ELF-1 (cell line): ENCODE measurements around the gene ENTPD1.
"Not testable (repeated sequence)": the region's sequence is repeated elsewhere in the genome, so short reads cannot be mapped to it uniquely, and the experiment has no call there.

Source experiments
- DNase-seq: peaks from one replicate; pipeline ENCODE4 v3.0.0-alpha.2; 2016; ENCODE audit warnings: low read depth, low spot score

The ENTPD1 gene

GRCh38 chr10:95758351-95759025 lies 2.5 kb downstream of the ENTPD1 start:
- DNase-seq, result no peak

- no peak for DNase-seq
Measured at GRCh38 chr10:95759233-95759826, 3.4 kb downstream of the ENTPD1 start.

- DNase-seq, result no peak
Measured at GRCh38 chr10:95761939-95762492, 6.1 kb downstream of the ENTPD1 start.

DNA sequence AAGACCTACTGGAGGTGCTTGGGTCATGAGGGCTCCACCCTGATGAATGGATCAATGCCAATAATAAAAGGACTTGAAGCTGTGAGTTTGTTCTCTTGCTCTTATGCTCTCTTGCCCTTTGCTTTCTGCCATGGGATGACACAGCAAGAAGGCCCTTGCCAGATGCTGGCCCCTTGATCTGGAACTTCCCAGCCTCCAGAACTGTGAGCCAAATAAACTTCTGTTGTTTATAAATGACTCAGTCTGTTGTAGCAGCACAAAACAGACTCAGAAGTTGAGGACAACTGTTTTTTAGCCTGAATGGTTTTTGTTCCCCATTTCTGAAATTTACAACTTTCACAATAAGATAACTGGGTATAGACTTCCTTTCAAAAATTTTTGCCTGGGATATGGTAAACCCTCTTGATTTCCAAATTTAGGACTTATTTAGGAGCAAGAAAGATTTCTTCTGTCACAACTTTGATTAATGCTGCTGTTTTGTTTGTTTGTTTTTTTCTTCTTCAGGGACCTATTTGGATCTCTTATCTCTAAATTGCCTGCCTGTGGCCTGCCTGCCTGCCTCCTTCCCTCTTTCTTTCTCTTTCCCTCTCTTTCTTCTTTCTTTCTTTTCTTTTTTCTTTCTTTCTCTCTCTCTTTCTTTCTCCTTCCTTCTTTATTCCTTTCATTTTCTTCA lies 12.1 kb downstream of the ENTPD1 start:
- DNase-seq, result no peak

GRCh38 chr10:95770084-95770720 lies 14.2 kb downstream of the ENTPD1 start:
- no peak for DNase-seq

GRCh38 chr10:95773454-95773853 lies 17.5 kb downstream of the ENTPD1 start:
- not testable (repeated sequence) for DNase-seq

DNA sequence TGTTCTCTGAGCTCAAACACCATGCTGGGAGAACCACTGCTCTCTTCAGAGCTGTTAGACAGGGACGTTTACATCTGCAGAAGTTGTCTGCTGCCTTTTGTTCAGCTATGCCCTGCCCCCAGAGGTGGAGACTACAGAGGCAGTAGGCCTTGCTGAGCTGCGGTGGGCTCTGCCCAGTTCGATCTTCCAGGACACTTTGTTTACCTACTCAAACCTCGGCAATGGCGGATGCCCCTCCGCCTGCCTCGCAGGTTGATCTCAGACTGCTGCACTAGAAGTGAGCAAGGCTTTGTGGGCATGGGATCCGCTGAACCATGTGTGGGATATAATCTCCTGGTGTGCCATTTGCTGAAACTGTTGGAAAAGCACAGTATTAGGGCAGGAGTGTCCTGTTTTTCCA lies 21.7 kb downstream of the ENTPD1 start:
- not testable (repeated sequence) for DNase-seq

DNA sequence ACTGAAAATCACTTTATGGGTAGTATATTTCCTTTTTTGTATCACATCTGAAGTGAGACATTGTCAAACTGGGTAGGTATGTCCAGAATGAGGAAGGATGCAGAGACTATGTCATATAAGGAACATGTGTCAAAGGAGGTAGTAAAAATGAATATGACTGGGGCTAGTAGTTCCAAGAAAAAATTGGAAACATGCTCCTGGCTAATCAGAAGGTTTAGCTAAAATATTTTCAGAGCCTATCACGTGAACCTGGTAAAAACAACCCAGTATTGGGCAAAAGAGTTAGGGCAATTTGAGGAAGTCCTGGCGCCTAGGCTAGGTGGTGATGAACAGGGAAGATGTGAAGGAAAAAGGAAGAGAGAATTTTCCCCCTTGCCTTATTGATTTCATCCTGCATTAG lies 26.4 kb downstream of the ENTPD1 start:
- no peak for DNase-seq

GRCh38 chr10:95783741-95784140 lies 27.8 kb downstream of the ENTPD1 start:
- DNase-seq, result no peak

DNA sequence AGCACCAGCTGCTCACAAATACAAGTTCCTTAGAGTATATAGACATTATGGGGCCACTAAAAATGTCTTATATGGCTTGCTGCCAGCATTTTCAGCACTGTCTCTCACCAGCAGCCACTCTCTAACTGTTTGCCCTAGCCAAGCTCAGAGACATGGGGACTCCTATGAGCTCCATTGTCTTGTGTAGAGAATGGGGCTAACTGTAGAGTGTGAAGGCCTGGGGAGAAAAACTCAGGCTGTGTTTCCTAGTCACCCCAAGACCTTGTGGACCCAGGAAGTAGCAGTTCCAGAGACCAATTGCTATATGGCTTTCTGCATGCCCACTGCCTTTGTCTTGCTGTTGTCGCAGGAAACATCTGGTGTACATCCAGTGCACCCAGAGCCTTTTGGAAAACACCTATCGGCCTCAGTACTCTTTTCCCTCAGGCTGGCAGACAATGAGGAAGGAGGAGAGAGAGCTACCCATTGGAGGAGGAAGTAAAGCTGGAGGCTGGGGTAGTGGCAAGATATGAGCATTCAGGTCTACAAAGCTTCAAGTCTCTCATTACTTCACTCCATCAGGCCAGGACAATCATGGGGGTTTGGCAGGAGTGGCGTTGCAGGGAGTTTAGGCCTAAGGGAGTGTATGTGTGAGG lies 28.4 kb downstream of the ENTPD1 start:
- no peak for DNase-seq

- DNase-seq, result no peak
Measured at GRCh38 chr10:95785317-95785716, 29.4 kb downstream of the ENTPD1 start.

DNA sequence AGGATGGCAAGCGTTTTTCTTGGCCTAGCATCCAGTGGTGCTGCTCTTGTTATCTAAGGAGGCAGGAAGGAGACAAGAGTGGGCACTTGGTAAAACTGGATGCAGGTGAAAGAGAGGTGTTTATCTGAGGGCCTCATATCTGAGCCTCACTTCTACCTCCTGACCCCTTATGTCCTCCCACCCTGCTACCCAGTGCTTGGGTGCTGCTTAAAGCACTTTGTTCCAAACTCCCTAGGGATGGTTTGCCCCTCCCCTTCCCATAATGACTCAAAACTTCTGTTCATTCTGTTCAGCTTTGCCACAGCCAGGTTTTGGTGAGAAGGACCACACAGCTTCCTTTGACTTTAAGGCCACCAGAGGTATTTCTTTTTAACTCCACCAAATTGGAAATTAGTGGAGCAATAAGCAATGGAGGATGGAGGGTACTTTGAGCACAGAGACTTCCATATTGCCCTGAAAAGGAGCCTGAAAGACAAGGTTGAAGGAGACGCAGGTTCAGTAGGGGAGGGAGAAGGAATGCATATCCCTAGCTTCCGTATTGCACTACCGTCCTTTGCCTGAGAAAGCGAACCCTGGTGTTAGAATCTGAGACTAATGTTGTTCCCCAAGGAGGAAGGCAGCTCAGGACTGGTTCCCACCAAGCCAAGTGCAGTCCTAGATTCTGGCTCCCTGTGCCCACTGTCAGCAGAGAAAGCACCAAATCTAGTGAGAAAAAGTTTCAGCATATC lies 30.1 kb downstream of the ENTPD1 start:
- no peak for DNase-seq

- DNase-seq, result no peak
Measured at GRCh38 chr10:95787447-95787846, 31.5 kb downstream of the ENTPD1 start.

- no peak for DNase-seq
Measured at GRCh38 chr10:95788830-95789229, 32.9 kb downstream of the ENTPD1 start.

DNA sequence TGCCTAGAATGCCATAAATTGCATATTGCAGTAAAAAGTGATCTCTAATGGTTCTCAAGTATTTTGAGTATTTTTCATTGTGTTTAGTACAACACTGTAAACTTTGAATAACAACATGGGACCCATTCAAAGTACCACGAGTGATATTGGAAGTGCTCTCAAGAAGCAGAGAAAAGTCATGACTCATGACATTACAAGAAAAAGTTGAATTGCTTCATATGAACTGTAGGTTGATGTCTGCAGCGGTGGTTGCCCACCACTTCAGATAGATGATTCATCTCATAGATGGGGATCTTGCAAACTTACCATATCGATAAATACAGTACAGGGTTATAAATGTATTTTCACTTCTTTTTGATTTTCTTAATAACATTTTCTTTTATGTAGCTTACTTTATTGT lies 33.9 kb downstream of the ENTPD1 start:
- no peak for DNase-seq

- no peak for DNase-seq
Measured at GRCh38 chr10:95790982-95791381, 35.0 kb downstream of the ENTPD1 start.

DNA sequence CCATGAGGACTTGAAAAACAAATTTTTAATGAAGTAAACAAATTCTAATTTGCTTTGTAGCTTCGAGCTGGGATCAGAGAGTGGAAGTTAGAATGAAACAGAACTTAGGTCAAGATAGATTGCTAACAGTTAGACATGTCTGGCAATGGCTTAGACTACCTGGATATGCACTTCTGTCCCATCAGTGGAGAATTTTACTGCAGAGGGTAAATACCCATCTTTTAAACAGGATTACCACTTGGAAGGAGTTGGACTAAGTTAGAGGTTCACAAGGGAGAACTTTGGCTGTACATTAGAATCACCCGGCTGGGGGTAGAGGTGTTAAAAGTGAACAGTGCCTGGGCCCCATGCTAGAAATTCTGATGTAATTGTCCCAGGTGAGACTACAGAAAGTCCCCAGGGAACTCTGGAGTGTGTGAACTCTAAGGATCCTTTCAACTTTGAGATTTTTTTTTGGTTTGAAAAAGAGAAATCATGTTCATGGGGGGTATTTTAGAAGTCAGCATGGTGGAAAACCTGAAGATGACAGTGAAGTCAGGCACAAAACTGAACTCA lies 35.5 kb downstream of the ENTPD1 start:
- DNase-seq, result no peak

GRCh38 chr10:95792211-95792780 lies 36.3 kb downstream of the ENTPD1 start:
- DNase-seq, result no peak

GRCh38 chr10:95792874-95793285 lies 36.9 kb downstream of the ENTPD1 start:
- no peak for DNase-seq

DNA sequence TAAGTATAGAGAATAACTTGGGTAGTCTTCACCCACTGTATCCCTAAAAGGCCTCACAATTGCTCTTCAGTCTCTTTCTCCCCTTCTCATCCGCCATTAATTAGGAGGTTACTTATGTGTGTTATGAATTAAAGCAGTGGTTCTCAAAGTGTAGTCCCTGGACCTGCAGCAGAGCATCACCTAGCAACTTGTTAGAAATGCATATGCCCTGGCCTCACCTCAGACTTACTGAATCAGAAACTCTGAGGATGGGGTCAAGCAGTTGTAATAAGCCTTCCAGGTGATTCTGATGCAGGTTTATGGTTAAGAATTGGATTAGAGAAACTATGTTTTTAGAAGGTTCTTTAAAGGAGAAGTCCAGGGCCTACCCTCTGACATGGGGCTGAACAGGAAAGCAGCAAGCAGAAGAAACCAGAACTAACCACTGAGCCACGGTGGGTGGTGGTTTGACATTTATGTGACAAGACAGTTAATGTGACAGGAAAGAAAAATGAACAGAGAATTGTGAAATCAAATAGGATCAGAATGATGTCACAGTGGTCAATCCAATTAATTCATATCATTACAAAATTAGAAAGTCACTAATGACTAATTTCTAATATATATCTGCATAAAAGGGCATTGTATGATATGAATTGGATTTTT lies 37.6 kb downstream of the ENTPD1 start:
- DNase-seq, result no peak
